Measurements from ENCODE around the gene SLC25A26.

DNA sequence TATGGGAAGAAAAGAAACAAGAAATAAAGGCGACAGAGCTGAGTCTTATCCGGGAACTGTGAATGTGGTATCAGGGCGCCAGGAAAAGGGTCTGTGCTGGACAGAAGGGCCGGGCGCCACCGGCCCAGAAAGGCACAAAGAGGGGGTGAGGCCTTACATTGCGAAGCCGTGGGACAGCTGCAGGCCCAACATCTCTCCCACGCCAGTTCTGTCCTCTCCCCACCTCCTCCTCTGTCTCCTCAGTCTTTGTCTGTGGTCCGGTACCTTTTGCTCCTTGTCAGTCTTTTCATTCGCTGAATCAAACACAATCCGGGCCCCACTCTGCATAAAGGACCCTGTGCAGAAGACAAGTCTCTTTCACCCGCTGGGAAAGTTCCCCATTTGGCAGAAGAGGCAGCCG is 198.2 kb downstream of the SLC25A26 start:
- TF ChIP-seq EZH2phosphoT487 (IDR thresholded peaks at IDR 0.05; ENCODE audit: borderline replicate concordance): no peak
- TF ChIP-seq CEBPB (IDR thresholded peaks at IDR 0.05; ENCODE audit: low read depth): no peak
- TF ChIP-seq, protein P1, sequence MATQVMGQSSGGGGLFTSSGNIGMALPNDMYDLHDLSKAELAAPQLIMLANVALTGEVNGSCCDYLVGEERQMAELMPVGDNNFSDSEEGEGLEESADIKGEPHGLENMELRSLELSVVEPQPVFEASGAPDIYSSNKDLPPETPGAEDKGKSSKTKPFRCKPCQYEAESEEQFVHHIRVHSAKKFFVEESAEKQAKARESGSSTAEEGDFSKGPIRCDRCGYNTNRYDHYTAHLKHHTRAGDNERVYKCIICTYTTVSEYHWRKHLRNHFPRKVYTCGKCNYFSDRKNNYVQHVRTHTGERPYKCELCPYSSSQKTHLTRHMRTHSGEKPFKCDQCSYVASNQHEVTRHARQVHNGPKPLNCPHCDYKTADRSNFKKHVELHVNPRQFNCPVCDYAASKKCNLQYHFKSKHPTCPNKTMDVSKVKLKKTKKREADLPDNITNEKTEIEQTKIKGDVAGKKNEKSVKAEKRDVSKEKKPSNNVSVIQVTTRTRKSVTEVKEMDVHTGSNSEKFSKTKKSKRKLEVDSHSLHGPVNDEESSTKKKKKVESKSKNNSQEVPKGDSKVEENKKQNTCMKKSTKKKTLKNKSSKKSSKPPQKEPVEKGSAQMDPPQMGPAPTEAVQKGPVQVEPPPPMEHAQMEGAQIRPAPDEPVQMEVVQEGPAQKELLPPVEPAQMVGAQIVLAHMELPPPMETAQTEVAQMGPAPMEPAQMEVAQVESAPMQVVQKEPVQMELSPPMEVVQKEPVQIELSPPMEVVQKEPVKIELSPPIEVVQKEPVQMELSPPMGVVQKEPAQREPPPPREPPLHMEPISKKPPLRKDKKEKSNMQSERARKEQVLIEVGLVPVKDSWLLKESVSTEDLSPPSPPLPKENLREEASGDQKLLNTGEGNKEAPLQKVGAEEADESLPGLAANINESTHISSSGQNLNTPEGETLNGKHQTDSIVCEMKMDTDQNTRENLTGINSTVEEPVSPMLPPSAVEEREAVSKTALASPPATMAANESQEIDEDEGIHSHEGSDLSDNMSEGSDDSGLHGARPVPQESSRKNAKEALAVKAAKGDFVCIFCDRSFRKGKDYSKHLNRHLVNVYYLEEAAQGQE (IDR thresholded peaks at IDR 0.05; ENCODE audit: low read depth): no peak
- TF ChIP-seq, protein P2, sequence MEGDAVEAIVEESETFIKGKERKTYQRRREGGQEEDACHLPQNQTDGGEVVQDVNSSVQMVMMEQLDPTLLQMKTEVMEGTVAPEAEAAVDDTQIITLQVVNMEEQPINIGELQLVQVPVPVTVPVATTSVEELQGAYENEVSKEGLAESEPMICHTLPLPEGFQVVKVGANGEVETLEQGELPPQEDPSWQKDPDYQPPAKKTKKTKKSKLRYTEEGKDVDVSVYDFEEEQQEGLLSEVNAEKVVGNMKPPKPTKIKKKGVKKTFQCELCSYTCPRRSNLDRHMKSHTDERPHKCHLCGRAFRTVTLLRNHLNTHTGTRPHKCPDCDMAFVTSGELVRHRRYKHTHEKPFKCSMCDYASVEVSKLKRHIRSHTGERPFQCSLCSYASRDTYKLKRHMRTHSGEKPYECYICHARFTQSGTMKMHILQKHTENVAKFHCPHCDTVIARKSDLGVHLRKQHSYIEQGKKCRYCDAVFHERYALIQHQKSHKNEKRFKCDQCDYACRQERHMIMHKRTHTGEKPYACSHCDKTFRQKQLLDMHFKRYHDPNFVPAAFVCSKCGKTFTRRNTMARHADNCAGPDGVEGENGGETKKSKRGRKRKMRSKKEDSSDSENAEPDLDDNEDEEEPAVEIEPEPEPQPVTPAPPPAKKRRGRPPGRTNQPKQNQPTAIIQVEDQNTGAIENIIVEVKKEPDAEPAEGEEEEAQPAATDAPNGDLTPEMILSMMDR (IDR thresholded peaks at IDR 0.05 in 2 of 3, conservative IDR thresholded peaks at IDR 0.05 in 1 of 3; ENCODE audit: borderline replicate concordance in 1 of 3, insufficient read depth in 1 of 3, low read depth in 2 of 3, low read length in 2 of 3): no peak
- TF ChIP-seq, protein P3, sequence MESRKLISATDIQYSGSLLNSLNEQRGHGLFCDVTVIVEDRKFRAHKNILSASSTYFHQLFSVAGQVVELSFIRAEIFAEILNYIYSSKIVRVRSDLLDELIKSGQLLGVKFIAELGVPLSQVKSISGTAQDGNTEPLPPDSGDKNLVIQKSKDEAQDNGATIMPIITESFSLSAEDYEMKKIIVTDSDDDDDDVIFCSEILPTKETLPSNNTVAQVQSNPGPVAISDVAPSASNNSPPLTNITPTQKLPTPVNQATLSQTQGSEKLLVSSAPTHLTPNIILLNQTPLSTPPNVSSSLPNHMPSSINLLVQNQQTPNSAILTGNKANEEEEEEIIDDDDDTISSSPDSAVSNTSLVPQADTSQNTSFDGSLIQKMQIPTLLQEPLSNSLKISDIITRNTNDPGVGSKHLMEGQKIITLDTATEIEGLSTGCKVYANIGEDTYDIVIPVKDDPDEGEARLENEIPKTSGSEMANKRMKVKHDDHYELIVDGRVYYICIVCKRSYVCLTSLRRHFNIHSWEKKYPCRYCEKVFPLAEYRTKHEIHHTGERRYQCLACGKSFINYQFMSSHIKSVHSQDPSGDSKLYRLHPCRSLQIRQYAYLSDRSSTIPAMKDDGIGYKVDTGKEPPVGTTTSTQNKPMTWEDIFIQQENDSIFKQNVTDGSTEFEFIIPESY (IDR thresholded peaks at IDR 0.05; ENCODE audit: extremely low read depth, insufficient replicate concordance, low read length): no peak
- TF ChIP-seq SP1 (IDR thresholded peaks at IDR 0.05; ENCODE audit: low read depth): no peak
- TF ChIP-seq ZNF274 (IDR thresholded peaks at IDR 0.05; ENCODE audit: low read depth, low read length): no peak
- no peak for TF ChIP-seq ELF1 (IDR thresholded peaks at IDR 0.05; ENCODE audit: borderline replicate concordance, low read depth)
- no peak for TF ChIP-seq POLR2A (IDR thresholded peaks at IDR 0.05; ENCODE audit: borderline replicate concordance, extremely low read depth, insufficient read depth, insufficient read length)
- no peak for TF ChIP-seq SIN3A (IDR thresholded peaks at IDR 0.05; ENCODE audit: low read depth)
- no peak for TF ChIP-seq EZH2 (IDR thresholded peaks at IDR 0.05)

All from HCT116 (cell line).